IPS-15b (cell line): Measurements from ENCODE around the gene LDLRAD4.
"Not testable (repeated sequence)": the region's sequence is repeated elsewhere in the genome, so short reads cannot be mapped to it uniquely, and the experiment has no call there.

Experiments used
- H3K27me3 ChIP-seq: one replicate; pipeline ENCODE4 v1.6.1; 2013; ENCODE audit warnings: low read length; ENCODE audit not compliant: control insufficient read depth, insufficient read depth
- H3K36me3 ChIP-seq: one replicate; pipeline ENCODE4 v1.6.1; 2013; ENCODE audit warnings: low read length; ENCODE audit not compliant: control insufficient read depth, insufficient read depth
- H3K4me1 ChIP-seq: one replicate; pipeline ENCODE4 v1.6.1; 2013; ENCODE audit warnings: mild to moderate bottlenecking, low read length; ENCODE audit not compliant: control insufficient read depth, insufficient read depth
- H3K4me3 ChIP-seq: one replicate; pipeline ENCODE4 v1.5.1; 2013; ENCODE audit warnings: low read depth, low read length
- H3K9ac ChIP-seq: one replicate; pipeline ENCODE4 v1.6.1; 2013; ENCODE audit warnings: low read depth, mild to moderate bottlenecking, low read length
- H3K9me3 ChIP-seq: one replicate; pipeline ENCODE4 v1.6.1; 2013; ENCODE audit warnings: mild to moderate bottlenecking, low read length; ENCODE audit not compliant: control insufficient read depth, insufficient read depth

The LDLRAD4 gene

GRCh38 chr18:13476312-13476711 lies 257.8 kb downstream of the LDLRAD4 start:
- not testable (repeated sequence) for H3K36me3 ChIP-seq, H3K4me3 ChIP-seq, H3K9me3 ChIP-seq, H3K4me1 ChIP-seq, H3K9ac ChIP-seq, H3K27me3 ChIP-seq

GRCh38 chr18:13477147-13477683 lies 258.7 kb downstream of the LDLRAD4 start:
- Histone ChIP-seq H3K9me3 (no peaks in the 10 kb centered on the region), H3K4me1 (no peaks in the 10 kb centered on the region), H3K36me3 (no peaks in the 10 kb centered on the region), H3K4me3 (no peak overlapping the region), H3K9ac (no peak overlapping the region), H3K27me3 (no peaks in the 10 kb centered on the region)

- Histone ChIP-seq H3K4me1 (no peaks in the 10 kb centered on the region), H3K36me3 (no peaks in the 10 kb centered on the region), H3K9me3 (no peaks in the 10 kb centered on the region), H3K27me3 (no peaks in the 10 kb centered on the region), H3K4me3 (no peak overlapping the region), H3K9ac (no peak overlapping the region)
Measured at GRCh38 chr18:13480571-13481255, 262.2 kb downstream of the LDLRAD4 start.

GRCh38 chr18:13481331-13481730 lies 262.8 kb downstream of the LDLRAD4 start:
- no peaks in the 10 kb centered on the region for H3K4me1 ChIP-seq
- H3K27me3 ChIP-seq: no peaks in the 10 kb centered on the region
- H3K9ac ChIP-seq: no peak overlapping the region
- no peaks in the 10 kb centered on the region for H3K9me3 ChIP-seq
- no peaks in the 10 kb centered on the region for H3K36me3 ChIP-seq
- H3K4me3 ChIP-seq: no peak overlapping the region

GRCh38 chr18:13481820-13482617 lies 263.5 kb downstream of the LDLRAD4 start:
- H3K27me3 ChIP-seq: no peaks in the 10 kb centered on the region
- H3K9me3 ChIP-seq: no peaks in the 10 kb centered on the region
- no peak overlapping the region for H3K4me3 ChIP-seq
- H3K36me3 ChIP-seq: no peaks in the 10 kb centered on the region
- H3K4me1 ChIP-seq: peaks cover 6% of the 10 kb centered on the region
- no peak overlapping the region for H3K9ac ChIP-seq

GRCh38 chr18:13482618-13482945 lies 264.0 kb downstream of the LDLRAD4 start:
- H3K4me3 ChIP-seq: no peak overlapping the region
- H3K4me1 ChIP-seq: peaks cover 8% of the 10 kb centered on the region
- H3K36me3 ChIP-seq: no peaks in the 10 kb centered on the region
- H3K9me3 ChIP-seq: no peaks in the 10 kb centered on the region
- H3K27me3 ChIP-seq: no peaks in the 10 kb centered on the region
- H3K9ac ChIP-seq: no peak overlapping the region

GRCh38 chr18:13483316-13484270 lies 265.0 kb downstream of the LDLRAD4 start:
- Histone ChIP-seq H3K4me3 (no peak overlapping the region), H3K9ac (no peak overlapping the region), H3K4me1 (peaks cover 8% of the 10 kb centered on the region), H3K27me3 (no peaks in the 10 kb centered on the region), H3K36me3 (no peaks in the 10 kb centered on the region), H3K9me3 (no peaks in the 10 kb centered on the region)

- Histone ChIP-seq H3K36me3 (no peaks in the 10 kb centered on the region), H3K9ac (no peak overlapping the region), H3K4me3 (no peak overlapping the region), H3K4me1 (peaks cover 8% of the 10 kb centered on the region), H3K27me3 (no peaks in the 10 kb centered on the region), H3K9me3 (no peaks in the 10 kb centered on the region)
Measured at GRCh38 chr18:13485182-13485581, 266.6 kb downstream of the LDLRAD4 start.

- no peaks in the 10 kb centered on the region for H3K36me3 ChIP-seq
- H3K27me3 ChIP-seq: no peaks in the 10 kb centered on the region
- H3K4me3 ChIP-seq: no peak overlapping the region
- H3K9ac ChIP-seq: no peak overlapping the region
- H3K4me1 ChIP-seq: peaks cover 8% of the 10 kb centered on the region
- no peaks in the 10 kb centered on the region for H3K9me3 ChIP-seq
Measured at GRCh38 chr18:13485604-13486003, 267.0 kb downstream of the LDLRAD4 start.

GRCh38 chr18:13486284-13486683 lies 267.7 kb downstream of the LDLRAD4 start:
- Histone ChIP-seq H3K36me3 (no peaks in the 10 kb centered on the region), H3K9ac (no peak overlapping the region), H3K4me3 (no peak overlapping the region), H3K4me1 (peaks cover 8% of the 10 kb centered on the region), H3K27me3 (no peaks in the 10 kb centered on the region), H3K9me3 (no peaks in the 10 kb centered on the region)

- H3K36me3 ChIP-seq: no peaks in the 10 kb centered on the region
- H3K4me1 ChIP-seq: peaks cover 8% of the 10 kb centered on the region
- no peak overlapping the region for H3K9ac ChIP-seq
- no peak overlapping the region for H3K4me3 ChIP-seq
- no peaks in the 10 kb centered on the region for H3K9me3 ChIP-seq
- no peaks in the 10 kb centered on the region for H3K27me3 ChIP-seq
Measured at GRCh38 chr18:13486686-13487085, 268.1 kb downstream of the LDLRAD4 start.
